Stomach (tissue), 9 donors: Measurements from ENCODE around the gene SLK. TPM values are rescaled to one million over a fixed set of nuclear protein-coding genes. Genes with fewer than 3 reads are reported as not detected.

Source experiments
- DNase-seq, 2 donors: peaks; one replicate each; pipeline versions ENCODE4 v3.0.0 to v3.0.0-alpha.2; 2013 to 2019
- H3K27ac ChIP-seq, 5 donors: fragments of 200-600 bp in 4 of 5; sonication (generic) in 4 of 5; one replicate each; pipeline ENCODE4 v1.5.1; 2013 to 2019; ENCODE audit warnings: mild to moderate bottlenecking in 1 of 5, moderate library complexity in 1 of 5
- H3K27me3 ChIP-seq, 3 donors: fragments of 200-600 bp; sonication (generic); one replicate each; pipeline ENCODE4 v1.5.1; 2017 to 2019; ENCODE audit warnings: mixed run types in 1 of 3
- H3K36me3 ChIP-seq, 4 donors: fragments of 200-600 bp; sonication (generic); 1 replicate in 3 of 4; 2 replicates in 1 of 4; pipeline ENCODE4 v1.5.1; 2016 to 2019
- H3K4me1 ChIP-seq, 4 donors: fragments of 200-600 bp; sonication (generic); one replicate each; pipeline ENCODE4 v1.5.1; 2016 to 2019
- H3K4me3 ChIP-seq, 4 donors: fragments of 200-600 bp; sonication (generic) in 3 of 4; one replicate each; pipeline ENCODE4 v1.5.1; 2016 to 2019; ENCODE audit warnings: mild to moderate bottlenecking in 1 of 4
- H3K9me3 ChIP-seq, 4 donors: fragments of 200-600 bp; sonication (generic); one replicate each; pipeline ENCODE4 v1.5.1; 2016 to 2019
- CTCF ChIP-seq, 7 experiments: fragments of 450-650 bp in 4 of 7; fragments of 200-600 bp in 3 of 7; sonication (generic) in 3 of 7; IDR thresholded peaks; one replicate each; pipeline ENCODE4 v1.5.1; 2016 to 2019; ENCODE audit warnings: antibody characterized with exemption in 7 of 7, control low read depth in 2 of 7, mild to moderate bottlenecking in 1 of 7
- EP300 ChIP-seq: sonication (generic); formaldehyde crosslinking; IDR thresholded peaks from one replicate; pipeline ENCODE4 v1.6.1; 2017; ENCODE audit warnings: antibody characterized with exemption
- POLR2A ChIP-seq, 4 donors: fragments of 450-650 bp; IDR thresholded peaks; one replicate each; pipeline ENCODE4 v1.6.1; 2016; ENCODE audit warnings: antibody characterized with exemption in 4 of 4, control low read depth in 2 of 4, mild to moderate bottlenecking in 1 of 4, moderate library complexity in 1 of 4
- POLR2AphosphoS5 ChIP-seq, 3 donors: sonication (generic); formaldehyde crosslinking; IDR thresholded peaks; one replicate each; pipeline ENCODE4 v1.6.1; 2016; ENCODE audit warnings: antibody characterized with exemption in 3 of 3
- WGBS, 5 donors: extraction: QIAGEN DNeasy Blood & Tissue Kit in 3 of 5; methylation state at CpG; one replicate each; pipeline versions ENCODE4 v1.1.5 to v1.1.7; 2013 to 2018; 5-methylcytosine and 5-hydroxymethylcytosine counted together
- intact Hi-C: fragments of 100-400 bp; cut with DNase I; formaldehyde crosslinking; loops from one replicate; pipeline ENCODE4 v1.15.1; 2023; ENCODE audit warnings: low total_unique reads
- polyA plus RNA-seq, 3 donors: library from polyadenylated mRNA; stranded (reverse); fragments of 200-250 nt; gene quantifications; one replicate each; pipeline ENCODE4 v1.2.3, GENCODE V29; 2013
- total RNA-seq, 5 donors: library from RNA; depleted of rRNA; stranded (reverse); fragments of >200 nt; gene quantifications; one replicate each; pipeline versions ENCODE4 v1.1.0 to v1.2.3, GENCODE V29; 2014 to 2016
- donor health status: healthy with polysubstance abuse.
- donor health status: Bipolar disorder and iron deficiency.
- donor health status: healthy.

The SLK gene
- total and polyA plus RNA-seq, 8 donors, result 10.1 to 94.5 (median 47.2) TPM

- intact Hi-C loops, result no loop called here
- H3K27me3 ChIP-seq, result no peaks in the 10 kb centered on the region
- no peak overlapping the region for H3K4me3 ChIP-seq
- H3K36me3 ChIP-seq, result peaks cover 6 to 71% (median 50%) of the 10 kb centered on the region in 4 donors
- no peak for DNase-seq
- no peaks in the 10 kb centered on the region for H3K4me1 ChIP-seq
- H3K27ac ChIP-seq, result no peak overlapping the region
- 95 to 98% (median 97%) methylated on average over 2 of the region's 2 CpGs for WGBS, 5 donors
- no peaks in the 10 kb centered on the region for H3K9me3 ChIP-seq
- TF ChIP-seq CTCF (IDR thresholded peaks at IDR 0.05) (no peak), POLR2AphosphoS5 (IDR thresholded peaks at IDR 0.05) (no peak), POLR2A (IDR thresholded peaks at IDR 0.05) (no peak), EP300 (no peak)
Measured at GRCh38 chr10:104011904-104012303, 45.0 kb downstream of the SLK start.

GRCh38 chr10:104013489-104013888 lies 46.5 kb downstream of the SLK start:
- no peaks in the 10 kb centered on the region for H3K27me3 ChIP-seq
- no peak overlapping the region for H3K27ac ChIP-seq
- no peaks in the 10 kb centered on the region for H3K9me3 ChIP-seq
- no peaks in the 10 kb centered on the region for H3K4me1 ChIP-seq
- no peak for TF ChIP-seq CTCF (IDR thresholded peaks at IDR 0.05)
- no peak for TF ChIP-seq POLR2A (IDR thresholded peaks at IDR 0.05)
- no peak for TF ChIP-seq EP300
- no peak for TF ChIP-seq POLR2AphosphoS5 (IDR thresholded peaks at IDR 0.05)
- peaks cover 5 to 69% (median 45%) of the 10 kb centered on the region in 4 donors for H3K36me3 ChIP-seq
- 92 to 96% (median 94%) methylated on average over 4 of the region's 4 CpGs for WGBS, 5 donors
- H3K4me3 ChIP-seq, result no peak overlapping the region
- no peak for DNase-seq
- intact Hi-C loops, result no loop called here

- Histone ChIP-seq H3K36me3 (peaks cover 11 to 69% (median 47%) of the 10 kb centered on the region in 4 donors), H3K9me3 (no peaks in the 10 kb centered on the region), H3K4me3 (no peak overlapping the region), H3K27me3 (no peaks in the 10 kb centered on the region), H3K27ac (no peak overlapping the region), H3K4me1 (no peaks in the 10 kb centered on the region)
- 88 to 93% (median 90%) methylated on average over 2 of the region's 2 CpGs for WGBS, 5 donors
- intact Hi-C loops, result no loop called here
- TF ChIP-seq EP300 (no peak), POLR2A (IDR thresholded peaks at IDR 0.05) (no peak), POLR2AphosphoS5 (IDR thresholded peaks at IDR 0.05) (no peak), CTCF (IDR thresholded peaks at IDR 0.05) (no peak)
- DNase-seq, result no peak
Measured at GRCh38 chr10:104014176-104014575, 47.2 kb downstream of the SLK start.

- no peaks in the 10 kb centered on the region for H3K27me3 ChIP-seq
- DNase-seq, result no peak
- H3K4me1 ChIP-seq, result no peaks in the 10 kb centered on the region
- 69 to 95% (median 78%) methylated on average over 1 of the region's 1 CpG for WGBS, 5 donors
- peaks cover 36 to 72% (median 57%) of the 10 kb centered on the region in 4 donors for H3K36me3 ChIP-seq
- no peak overlapping the region for H3K27ac ChIP-seq
- TF ChIP-seq CTCF (IDR thresholded peaks at IDR 0.05), result no peak
- TF ChIP-seq POLR2AphosphoS5 (IDR thresholded peaks at IDR 0.05), result no peak
- no peak for TF ChIP-seq POLR2A (IDR thresholded peaks at IDR 0.05)
- TF ChIP-seq EP300, result no peak
- no peak overlapping the region for H3K4me3 ChIP-seq
- no peaks in the 10 kb centered on the region for H3K9me3 ChIP-seq
- intact Hi-C loops, result no loop called here
Measured at GRCh38 chr10:104016661-104017060, 49.7 kb downstream of the SLK start.
